GM12878 (cell line): ENCODE measurements around the gene KRT81.

Experiments
- CTCF ChIP-seq, 3 experiments: IDR thresholded peaks in 2 of 3; conservative IDR thresholded peaks in 1 of 3; 2 replicates each; pipeline ENCODE4 v1.5.1; 2011; ENCODE audit warnings: low read depth in 3 of 3, low read length in 3 of 3, mild to moderate bottlenecking in 3 of 3, control low read depth in 2 of 3, moderate library complexity in 2 of 3, inconsistent platforms in 1 of 3, mixed read lengths in 1 of 3; ENCODE audit not compliant: control insufficient read depth in 2 of 3, insufficient read depth in 1 of 3; ENCODE audit errors: extremely low read depth in 1 of 3
- MTA2 ChIP-seq: fragments of 450-650 bp; IDR thresholded peaks from 2 replicates; pipeline ENCODE4 v1.6.1; 2016; ENCODE audit warnings: low read depth, mild to moderate bottlenecking, moderate library complexity
- MYC ChIP-seq: IDR thresholded peaks from 2 replicates; pipeline ENCODE4 v1.6.1; 2011; ENCODE audit warnings: mild to moderate bottlenecking, low read length, moderate library complexity, inconsistent platforms; ENCODE audit not compliant: insufficient read depth, insufficient replicate concordance, insufficient read length, severe bottlenecking
- NR2C2 ChIP-seq: IDR thresholded peaks from 2 replicates; pipeline ENCODE4 v1.6.1; 2011; ENCODE audit warnings: borderline replicate concordance, low read depth; ENCODE audit not compliant: control insufficient read depth, insufficient read length
- ZZZ3 ChIP-seq: IDR thresholded peaks from 2 replicates; pipeline ENCODE4 v1.6.1; 2011; ENCODE audit warnings: low read depth; ENCODE audit not compliant: control insufficient read depth, insufficient read length

DNA sequence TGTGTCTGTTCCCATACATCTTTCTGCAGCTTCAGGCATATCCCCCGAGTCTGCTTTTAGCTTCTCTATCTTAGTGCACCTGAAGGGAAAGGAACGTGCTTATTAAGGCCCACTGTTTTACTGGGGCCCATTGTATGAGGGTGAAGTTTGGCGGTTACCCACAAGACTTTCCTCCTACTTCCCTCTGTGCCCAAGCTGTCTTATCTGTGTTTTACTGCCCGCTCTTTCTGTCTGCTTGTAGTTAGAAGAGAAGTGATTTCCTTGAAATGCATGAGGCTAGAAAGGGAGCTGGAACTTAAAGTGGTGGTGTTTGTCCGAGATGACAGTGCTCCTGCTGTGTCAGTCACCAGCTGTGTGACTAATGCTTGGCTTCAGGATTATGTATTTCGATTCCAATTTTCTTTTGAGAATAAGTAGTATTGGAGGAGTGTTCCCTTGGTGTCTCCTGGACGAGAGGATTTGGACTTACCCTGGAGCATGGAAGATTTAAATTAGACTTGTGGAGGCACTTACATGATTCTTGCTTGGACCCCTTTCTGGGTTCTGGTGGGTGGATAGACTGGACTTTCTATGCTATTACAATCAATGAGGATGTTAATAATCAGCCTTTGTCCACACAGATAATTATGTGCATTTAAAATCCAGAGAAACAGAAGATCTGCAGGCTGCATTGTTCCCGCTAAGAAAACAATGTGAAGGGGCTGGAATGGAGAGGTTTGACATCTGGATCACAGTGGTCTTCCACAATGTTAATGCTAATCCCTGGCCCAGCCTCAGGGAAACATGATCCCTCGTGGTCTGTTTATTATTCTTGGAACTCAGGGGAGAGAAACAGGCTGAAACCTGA, 30.8 kb downstream of the KRT81 start:
- TF ChIP-seq MYC (no peak), NR2C2 (no peak), CTCF (IDR thresholded peaks at IDR 0.05 in 2 of 3, conservative IDR thresholded peaks at IDR 0.05 in 1 of 3; ENCODE audit: control insufficient read depth in 2 of 3, extremely low read depth in 1 of 3, insufficient read depth in 1 of 3, low read depth in 3 of 3, low read length in 3 of 3) (no peak), MTA2 (no peak), ZZZ3 (no peak)
